Lung (tissue), 12 donors: ENCODE results near the gene ACTA1. TPM values are rescaled to one million over a fixed set of nuclear protein-coding genes. Genes with fewer than 3 reads are reported as not detected.

Experiments
- ATAC-seq: fragments of 200-7000 bp; cut with Tn5 transposase; one replicate; pipeline ENCODE4 v1.9.1; 2020; ENCODE audit warnings: moderate number of reproducible peaks; ENCODE audit not compliant: insufficient read depth, low FRiP score
- DNase-seq, 3 donors: peaks; one replicate each; pipeline ENCODE4 v3.0.0-alpha.2; 2013 to 2017
- H3K27ac ChIP-seq, 2 donors: one replicate each; pipeline ENCODE4 v1.5.1; 2013; ENCODE audit warnings: mild to moderate bottlenecking in 2 of 2, moderate library complexity in 2 of 2, control low read depth in 1 of 2, inconsistent platforms in 1 of 2, low read depth in 1 of 2, low read length in 1 of 2
- H3K27me3 ChIP-seq, 3 donors: one replicate each; pipeline ENCODE4 v1.5.1; 2013; ENCODE audit warnings: low read length in 2 of 3; ENCODE audit not compliant: control insufficient read depth in 3 of 3, insufficient read depth in 3 of 3
- H3K36me3 ChIP-seq, 4 donors: one replicate each; pipeline ENCODE4 v1.5.1; 2013; ENCODE audit warnings: low read length in 4 of 4, mild to moderate bottlenecking in 1 of 4, moderate library complexity in 1 of 4; ENCODE audit not compliant: control insufficient read depth in 4 of 4, insufficient read depth in 4 of 4
- H3K4me1 ChIP-seq, 5 donors: one replicate each; pipeline ENCODE4 v1.5.1; 2013; ENCODE audit warnings: low read length in 5 of 5, mild to moderate bottlenecking in 2 of 5, moderate library complexity in 1 of 5; ENCODE audit not compliant: control insufficient read depth in 5 of 5, insufficient read depth in 5 of 5
- H3K4me3 ChIP-seq: one replicate; pipeline ENCODE4 v1.5.1; 2013; ENCODE audit warnings: mild to moderate bottlenecking, control low read depth, moderate library complexity
- H3K9ac ChIP-seq, 2 donors: one replicate each; pipeline ENCODE4 v1.5.1; 2013; ENCODE audit warnings: low read length in 2 of 2, control low read depth in 1 of 2; ENCODE audit not compliant: insufficient read depth in 1 of 2
- H3K9me3 ChIP-seq, 4 donors: one replicate each; pipeline ENCODE4 v1.5.1; 2013; ENCODE audit warnings: low read length in 3 of 4, mild to moderate bottlenecking in 1 of 4, moderate library complexity in 1 of 4; ENCODE audit not compliant: control insufficient read depth in 4 of 4, insufficient read depth in 3 of 4
- WGBS, 2 donors: extraction: QIAGEN DNeasy Blood & Tissue Kit; methylation state at CpG; one replicate each; pipeline ENCODE4 v1.1.7; 2013; 5-methylcytosine and 5-hydroxymethylcytosine counted together
- polyA plus RNA-seq, 2 donors: library from polyadenylated mRNA; stranded (reverse); fragments of 200-250 nt; gene quantifications; one replicate each; pipeline ENCODE4 v1.2.1, GENCODE V29; 2013
- total RNA-seq, 2 donors: library from RNA; depleted of rRNA in 1 of 2; stranded (reverse); fragments of >200 nt in 1 of 2; gene quantifications; one replicate each; pipeline ENCODE4 v1.2.1, GENCODE V29; 2014 to 2021
- TF ChIP-seq, protein P1 (sequence below): IDR thresholded peaks from 2 replicates; pipeline ENCODE4 v1.5.1; 2012; ENCODE audit warnings: mild to moderate bottlenecking; ENCODE audit errors: control extremely low read depth, extremely low read depth
- donor health status: control.
- donor health status: control.
- donor health status: Bipolar disorder and iron deficiency.
- donor health status: healthy.
- donor health status: DM: yes; HTN: yes; CAD: no.

ACTA1 gene
- total and polyA plus RNA-seq, 4 donors = 0.33 to 1.4 (median 0.77) TPM

GRCh38 chr1:229410370-229410691, 23.6 kb downstream of the ACTA1 start:
- Histone ChIP-seq H3K4me3 (no peak overlapping the region), H3K9me3 (peaks cover 0 to 2% (median 0%) of the 10 kb centered on the region in 4 donors), H3K27ac (peak overlapping the region in 1 of 2 donors; percentile 81), H3K4me1 (peaks cover 0 to 26% (median 3%) of the 10 kb centered on the region in 5 donors), H3K9ac (no peak overlapping the region), H3K27me3 (peaks cover 0 to 56% (median 55%) of the 10 kb centered on the region in 3 donors), H3K36me3 (no peaks in the 10 kb centered on the region)
- 18 to 42% methylated on average over 9 of the region's 9 CpGs for WGBS, 2 donors
- TF ChIP-seq, protein P1, sequence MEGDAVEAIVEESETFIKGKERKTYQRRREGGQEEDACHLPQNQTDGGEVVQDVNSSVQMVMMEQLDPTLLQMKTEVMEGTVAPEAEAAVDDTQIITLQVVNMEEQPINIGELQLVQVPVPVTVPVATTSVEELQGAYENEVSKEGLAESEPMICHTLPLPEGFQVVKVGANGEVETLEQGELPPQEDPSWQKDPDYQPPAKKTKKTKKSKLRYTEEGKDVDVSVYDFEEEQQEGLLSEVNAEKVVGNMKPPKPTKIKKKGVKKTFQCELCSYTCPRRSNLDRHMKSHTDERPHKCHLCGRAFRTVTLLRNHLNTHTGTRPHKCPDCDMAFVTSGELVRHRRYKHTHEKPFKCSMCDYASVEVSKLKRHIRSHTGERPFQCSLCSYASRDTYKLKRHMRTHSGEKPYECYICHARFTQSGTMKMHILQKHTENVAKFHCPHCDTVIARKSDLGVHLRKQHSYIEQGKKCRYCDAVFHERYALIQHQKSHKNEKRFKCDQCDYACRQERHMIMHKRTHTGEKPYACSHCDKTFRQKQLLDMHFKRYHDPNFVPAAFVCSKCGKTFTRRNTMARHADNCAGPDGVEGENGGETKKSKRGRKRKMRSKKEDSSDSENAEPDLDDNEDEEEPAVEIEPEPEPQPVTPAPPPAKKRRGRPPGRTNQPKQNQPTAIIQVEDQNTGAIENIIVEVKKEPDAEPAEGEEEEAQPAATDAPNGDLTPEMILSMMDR = no peak
- no peak for ATAC-seq
- DNase-seq = no peak

DNA sequence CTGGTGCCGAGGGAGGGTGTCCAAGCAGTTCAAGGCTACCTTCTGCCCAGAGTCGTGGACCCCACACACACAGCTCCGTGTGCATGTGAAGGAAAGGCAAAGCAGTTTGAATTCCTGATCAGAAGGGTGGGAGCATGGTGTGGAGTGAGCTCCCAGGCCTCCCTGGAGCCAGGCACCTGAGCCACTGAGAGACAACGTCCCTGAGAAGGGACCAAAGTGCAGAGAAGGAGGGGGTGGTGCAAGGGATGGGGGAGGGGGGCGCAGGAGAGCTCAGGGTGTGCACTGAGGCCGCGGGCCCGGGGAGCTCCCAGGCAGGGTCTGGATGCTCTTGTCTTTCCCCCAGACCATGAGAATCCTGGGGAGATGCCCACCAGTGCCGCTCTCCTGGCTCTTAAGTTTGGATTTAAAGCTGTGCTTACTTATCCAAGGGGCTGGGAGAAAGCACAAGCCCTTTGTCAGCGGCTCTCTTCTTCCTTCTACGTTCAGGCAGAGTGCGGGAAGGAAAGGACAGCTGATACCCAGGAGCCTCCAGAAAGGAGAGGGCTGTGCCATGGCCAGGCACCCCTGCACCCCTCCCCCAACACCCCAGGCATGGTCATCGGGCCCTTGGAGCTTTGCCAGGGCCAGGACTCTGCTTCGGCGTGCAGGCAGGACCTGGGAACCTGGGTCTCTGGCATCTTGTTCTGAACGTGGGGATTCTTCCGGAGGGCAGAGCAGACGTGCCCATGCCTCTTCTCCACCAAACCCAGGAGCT, 24.1 kb downstream of the ACTA1 start:
- no peak overlapping the region for H3K4me3 ChIP-seq
- H3K9ac ChIP-seq = no peak overlapping the region
- no peaks in the 10 kb centered on the region for H3K36me3 ChIP-seq
- H3K27ac ChIP-seq = peak overlapping the region in 1 of 2 donors; percentile 81
- ATAC-seq (no peak), DNase-seq (no peak)
- H3K9me3 ChIP-seq = peaks cover 0 to 2% (median 0%) of the 10 kb centered on the region in 4 donors
- H3K27me3 ChIP-seq = peaks cover 0 to 59% (median 58%) of the 10 kb centered on the region in 3 donors
- TF ChIP-seq, protein P1 = no peak
- WGBS, 2 donors = 32 to 42% methylated on average over 18 of the region's 18 CpGs
- peaks cover 0 to 26% (median 3%) of the 10 kb centered on the region in 5 donors for H3K4me1 ChIP-seq

- Histone ChIP-seq H3K9ac (no peak overlapping the region), H3K9me3 (peaks cover 0 to 2% (median 0%) of the 10 kb centered on the region in 4 donors), H3K27ac (peak overlapping the region in 1 of 2 donors; percentile 22), H3K4me1 (peaks cover 0 to 26% (median 3%) of the 10 kb centered on the region in 5 donors), H3K27me3 (peaks cover 0 to 59% (median 58%) of the 10 kb centered on the region in 3 donors), H3K4me3 (no peak overlapping the region), H3K36me3 (no peaks in the 10 kb centered on the region)
- no peak for ATAC-seq
- peak in 2 of 3 donors; percentile 29 for DNase-seq
- TF ChIP-seq, protein P1 = no peak
- WGBS, 2 donors = 54 to 57% methylated on average over 8 of the region's 8 CpGs
Observed at GRCh38 chr1:229408458-229409037, 25.3 kb downstream of the ACTA1 start.
